ENCODE data around the gene GRPEL1. TPM values are rescaled to one million over a fixed set of nuclear protein-coding genes. Genes with fewer than 3 reads are reported as not detected.

Gene GRPEL1
- total RNA-seq, 4 donors from 2014 or later: 7.4 to 55.0 (median 21.4) TPM

DNA sequence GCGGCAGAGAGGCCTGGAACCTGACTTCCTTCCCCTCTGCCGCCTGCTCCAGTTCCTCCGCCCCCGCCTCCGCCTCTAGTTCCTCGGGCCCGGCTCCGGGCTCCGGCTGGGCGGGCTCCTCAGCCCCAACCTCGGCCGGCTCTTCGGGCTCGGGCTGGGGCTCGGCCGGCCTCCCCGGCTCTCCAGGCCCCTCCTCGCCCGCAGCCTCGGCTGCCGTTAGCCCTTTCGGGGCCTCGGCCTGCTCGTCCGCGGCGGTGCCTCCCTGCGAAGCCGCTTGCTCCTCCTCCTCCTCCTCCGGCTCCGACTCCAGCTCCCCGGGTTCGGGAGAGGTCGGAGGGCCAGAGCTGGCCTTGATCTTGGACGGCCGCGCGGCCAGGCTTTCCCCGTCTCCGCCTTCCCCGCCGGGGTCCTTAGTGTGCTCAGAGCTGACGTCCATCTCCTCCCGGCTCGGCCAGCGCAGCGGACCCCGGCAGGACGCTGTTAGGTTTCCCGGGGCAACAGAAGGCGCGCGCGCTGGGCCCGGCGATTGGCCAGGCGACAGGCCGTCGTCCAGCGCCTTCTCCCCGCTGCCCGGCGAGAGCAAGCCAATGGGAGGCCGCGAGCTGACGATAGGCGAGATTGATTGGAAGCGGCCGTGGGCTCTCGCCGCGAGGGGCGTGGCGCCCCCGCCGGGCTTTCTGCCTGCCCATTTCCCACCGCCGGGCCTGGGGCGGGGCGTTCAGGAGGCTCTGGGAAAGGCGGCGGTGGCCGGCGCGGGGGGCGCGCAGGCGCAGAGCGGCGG, 25.2 kb downstream of the GRPEL1 start:
- DNase-seq: peak; percentile 95 to 98
- Histone ChIP-seq H3K9me3 (no peaks in the 10 kb centered on the region), H3K4me3 (peak overlapping the region; percentile 55 to 58), H3K36me3 (no peaks in the 10 kb centered on the region), H3K27me3 (no peaks in the 10 kb centered on the region), H3K27ac (peak overlapping the region; percentile 71 to 72), H3K4me1 (peaks cover 6 to 8% of the 10 kb centered on the region in 2 donors)
- intact Hi-C loops (cut with DNase I; ENCODE audit: low total_unique reads): no loop called here
- peak in 3 of 4 experiments; percentile 43 to 94 (median 93) for TF ChIP-seq CTCF (IDR thresholded peaks at IDR 0.05)
- TF ChIP-seq POLR2A (IDR thresholded peaks at IDR 0.05): peak in 1 of 2 donors; percentile 17

DNA sequence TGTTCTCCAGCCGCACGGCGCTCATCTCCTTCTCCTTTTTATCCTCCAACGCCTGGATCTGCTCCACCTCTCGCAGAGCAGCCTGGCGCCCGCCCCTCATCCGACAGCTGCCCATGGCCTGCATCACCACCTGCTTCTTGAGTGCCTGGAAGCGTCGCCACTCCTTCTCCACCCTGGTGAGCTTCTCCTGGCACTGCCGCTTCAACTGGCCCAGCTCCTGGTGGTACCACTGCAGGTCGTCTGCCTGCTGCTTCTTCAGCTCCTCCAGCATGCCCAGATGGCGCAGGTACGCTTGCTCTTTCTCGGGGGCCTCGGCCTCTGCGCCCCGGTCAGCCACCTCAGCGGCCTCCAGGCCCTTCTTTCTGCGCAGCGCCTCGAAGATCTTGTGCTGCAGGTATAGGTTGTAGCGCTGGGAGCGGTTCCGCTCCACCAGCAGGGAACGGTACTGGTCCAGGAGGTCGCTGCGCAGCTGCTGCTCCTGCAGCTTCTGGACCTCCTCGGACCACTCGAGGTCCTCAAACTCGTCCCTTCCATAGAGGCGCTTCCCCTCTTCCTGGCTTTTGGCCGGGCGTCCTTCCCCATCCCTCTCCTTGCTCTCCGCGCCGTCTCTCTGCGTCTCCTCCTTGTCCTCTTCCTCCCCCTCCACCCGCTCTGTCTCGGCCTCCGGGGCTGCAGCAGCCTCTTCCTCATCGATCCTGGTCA, 25.9 kb downstream of the GRPEL1 start:
- intact Hi-C loops (cut with DNase I; ENCODE audit: low total_unique reads): no loop called here
- peaks cover 6 to 8% of the 10 kb centered on the region in 2 donors for H3K4me1 ChIP-seq
- no peaks in the 10 kb centered on the region for H3K9me3 ChIP-seq
- TF ChIP-seq CTCF (IDR thresholded peaks at IDR 0.05): no peak
- TF ChIP-seq POLR2A (IDR thresholded peaks at IDR 0.05): no peak
- no peaks in the 10 kb centered on the region for H3K27me3 ChIP-seq
- H3K36me3 ChIP-seq: no peaks in the 10 kb centered on the region
- DNase-seq: peak; percentile 37 to 55
- H3K4me3 ChIP-seq: peak overlapping the region; percentile 55 to 58
- peak overlapping the region; percentile 12 to 71 for H3K27ac ChIP-seq

DNA sequence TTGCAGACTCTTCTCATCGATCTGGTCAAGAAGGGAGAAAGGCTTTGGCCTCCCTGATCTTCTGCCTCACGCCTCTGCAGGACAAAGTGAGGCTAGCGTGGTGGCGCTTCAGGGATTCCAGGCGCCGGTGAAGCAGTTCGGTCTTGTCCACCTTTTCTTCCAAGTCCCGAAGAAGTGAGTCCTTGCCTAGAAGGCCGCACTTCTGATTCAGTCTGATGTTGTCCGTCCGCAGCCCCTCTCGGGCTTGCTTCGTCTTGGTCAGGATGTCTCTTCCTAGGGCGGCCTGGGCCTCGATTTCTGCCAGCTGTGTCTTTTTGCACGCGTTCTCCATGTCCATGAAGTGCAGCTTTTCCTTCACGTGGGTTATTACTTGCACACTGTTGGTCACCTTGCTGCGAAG, 26.6 kb downstream of the GRPEL1 start:
- no peaks in the 10 kb centered on the region for H3K27me3 ChIP-seq
- no peaks in the 10 kb centered on the region for H3K9me3 ChIP-seq
- H3K4me3 ChIP-seq: no peak overlapping the region
- no peaks in the 10 kb centered on the region for H3K36me3 ChIP-seq
- TF ChIP-seq CTCF (IDR thresholded peaks at IDR 0.05): no peak
- no peak for TF ChIP-seq POLR2A (IDR thresholded peaks at IDR 0.05)
- intact Hi-C loops (cut with DNase I; ENCODE audit: low total_unique reads): no loop called here
- no peak overlapping the region for H3K27ac ChIP-seq
- no peak for DNase-seq
- peaks cover 3 to 6% of the 10 kb centered on the region in 2 donors for H3K4me1 ChIP-seq

DNA sequence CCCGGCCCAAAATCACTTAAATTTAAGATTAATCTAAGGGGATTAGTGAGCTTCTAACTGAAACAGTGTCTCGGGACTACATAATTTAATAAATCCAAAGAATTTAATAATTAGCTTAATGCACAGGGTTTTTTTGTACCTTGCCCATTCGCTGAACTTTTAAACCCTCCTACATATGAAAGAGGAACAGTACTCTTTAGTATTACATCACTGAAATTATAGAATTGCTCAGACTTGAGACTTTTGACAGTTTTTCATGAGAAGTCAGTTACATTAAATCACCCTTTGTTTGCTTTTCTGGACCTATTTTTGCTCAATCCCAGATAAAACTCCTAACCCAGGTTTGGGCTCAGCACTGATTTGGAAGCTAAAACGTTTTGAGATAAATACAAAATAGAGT, 27.1 kb downstream of the GRPEL1 start:
- H3K27ac ChIP-seq: no peak overlapping the region
- no peak overlapping the region for H3K4me3 ChIP-seq
- H3K9me3 ChIP-seq: no peaks in the 10 kb centered on the region
- no peak for TF ChIP-seq CTCF (IDR thresholded peaks at IDR 0.05)
- TF ChIP-seq POLR2A (IDR thresholded peaks at IDR 0.05): no peak
- DNase-seq: no peak
- peaks cover 0 to 6% of the 10 kb centered on the region in 2 donors for H3K4me1 ChIP-seq
- intact Hi-C loops (cut with DNase I; ENCODE audit: low total_unique reads): no loop called here
- H3K36me3 ChIP-seq: no peaks in the 10 kb centered on the region
- no peaks in the 10 kb centered on the region for H3K27me3 ChIP-seq

DNA sequence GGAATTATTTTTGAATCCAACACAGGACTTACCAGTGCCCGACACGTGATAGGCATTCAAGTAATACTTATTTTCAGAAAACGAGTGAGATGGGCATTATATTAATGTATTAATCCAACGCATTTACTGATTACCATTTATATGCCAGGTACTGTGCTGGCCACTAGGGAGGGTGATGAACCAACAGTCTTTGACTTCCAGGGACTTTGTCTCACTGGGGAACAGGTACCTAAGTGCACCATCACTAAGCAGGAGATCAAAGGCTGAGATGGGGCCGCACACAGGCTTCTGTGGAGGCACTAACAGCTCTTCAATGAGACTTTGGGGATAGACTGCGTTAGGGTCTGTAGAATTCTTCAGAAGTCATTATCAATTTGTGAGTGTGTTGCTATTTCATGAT, 30.4 kb downstream of the GRPEL1 start:
- Histone ChIP-seq H3K27ac (no peak overlapping the region), H3K9me3 (no peaks in the 10 kb centered on the region), H3K4me3 (no peak overlapping the region), H3K36me3 (no peaks in the 10 kb centered on the region), H3K27me3 (no peaks in the 10 kb centered on the region), H3K4me1 (no peaks in the 10 kb centered on the region)
- intact Hi-C loops (cut with DNase I; ENCODE audit: low total_unique reads): no loop called here
- no peak for TF ChIP-seq POLR2A (IDR thresholded peaks at IDR 0.05)
- no peak for TF ChIP-seq CTCF (IDR thresholded peaks at IDR 0.05)
- no peak for DNase-seq
